Right lung (tissue), 5 donors: Measurements from ENCODE around the gene AP1B1. TPM values are rescaled to one million over a fixed set of nuclear protein-coding genes. Genes with fewer than 3 reads are reported as not detected.
A peak's percentile ranks its signal among the peaks of the same experiment; 100 is the strongest.
"Not testable (repeated sequence)": the region's sequence is repeated elsewhere in the genome, so short reads cannot be mapped to it uniquely, and the experiment has no call there.

Source experiments
- DNase-seq, 2 donors: peaks; one replicate each; pipeline ENCODE4 v3.0.0-alpha.2; 2013
- polyA plus RNA-seq, 5 donors: library from polyadenylated mRNA; unstranded; fragments of 120-200 nt; gene quantifications; one replicate each; pipeline versions ENCODE4 v1.2.1 to v1.2.3, GENCODE V29; 2013; ENCODE audit warnings: inconsistent platforms in 1 of 5, low replicate concordance in 1 of 5; ENCODE audit not compliant: insufficient read length in 5 of 5, insufficient read depth in 1 of 5

The AP1B1 gene
- polyA plus RNA-seq, 5 donors = 27.6 to 39.1 (median 33.7) TPM

DNA sequence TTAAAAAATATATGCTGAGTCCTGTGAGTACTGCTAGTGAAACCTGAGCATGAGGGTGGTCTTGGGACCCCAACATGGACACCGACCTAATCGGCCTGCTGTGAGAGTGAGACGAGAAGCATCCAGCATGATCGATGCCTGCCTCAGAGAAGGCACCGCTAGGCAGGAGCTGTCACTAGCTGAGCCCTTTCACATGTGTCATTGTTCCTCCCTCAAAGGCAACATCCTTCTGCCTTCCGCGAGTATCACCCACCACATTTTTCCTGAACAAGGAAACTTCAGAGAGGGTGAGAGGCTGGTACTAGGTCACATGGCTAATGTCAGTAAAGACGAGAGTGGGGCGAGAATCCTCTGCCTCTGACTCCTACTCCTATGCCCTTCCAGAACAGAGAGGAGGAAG is 35.6 kb downstream of the AP1B1 start:
- DNase-seq = no peak

DNA sequence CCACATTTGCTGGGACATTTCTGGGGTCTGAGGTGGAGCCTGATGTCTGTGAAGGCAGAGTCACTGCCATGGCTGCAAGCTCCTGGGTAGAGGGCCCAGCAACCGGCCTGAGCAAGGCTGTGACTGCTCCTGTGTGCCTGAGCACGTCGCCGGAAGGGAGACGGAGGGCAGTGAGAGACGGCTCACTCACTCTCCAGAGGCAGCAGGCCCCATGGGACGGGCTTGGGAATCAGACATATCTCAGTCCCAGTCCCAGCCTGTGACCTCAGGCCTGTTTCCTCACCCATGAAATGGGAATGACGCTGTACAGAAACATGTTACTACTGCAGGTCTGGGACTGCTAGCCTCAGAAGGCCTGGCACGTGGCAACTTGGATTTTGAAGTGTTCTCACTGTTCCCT is 36.5 kb downstream of the AP1B1 start:
- DNase-seq = no peak

DNA sequence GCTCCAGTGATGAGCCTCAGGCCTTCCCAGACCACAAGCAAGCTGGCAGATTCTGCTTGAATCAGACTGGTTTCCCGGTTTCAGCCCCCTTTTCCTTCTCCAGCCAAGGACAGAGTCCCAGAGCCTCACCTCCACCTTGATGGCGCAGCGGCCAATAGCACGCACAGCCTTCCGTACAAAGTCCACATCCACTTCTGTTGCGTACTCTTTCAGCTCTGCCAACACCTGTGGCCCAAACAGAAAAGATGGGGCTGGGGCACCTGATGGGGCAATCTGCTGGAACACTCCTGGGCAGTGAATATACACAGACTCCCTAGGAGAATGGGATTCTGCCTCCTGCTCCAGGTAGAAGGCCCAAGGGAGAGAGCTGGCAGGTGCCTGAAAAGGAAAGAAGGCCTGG is 37.3 kb downstream of the AP1B1 start:
- DNase-seq = no peak

DNA sequence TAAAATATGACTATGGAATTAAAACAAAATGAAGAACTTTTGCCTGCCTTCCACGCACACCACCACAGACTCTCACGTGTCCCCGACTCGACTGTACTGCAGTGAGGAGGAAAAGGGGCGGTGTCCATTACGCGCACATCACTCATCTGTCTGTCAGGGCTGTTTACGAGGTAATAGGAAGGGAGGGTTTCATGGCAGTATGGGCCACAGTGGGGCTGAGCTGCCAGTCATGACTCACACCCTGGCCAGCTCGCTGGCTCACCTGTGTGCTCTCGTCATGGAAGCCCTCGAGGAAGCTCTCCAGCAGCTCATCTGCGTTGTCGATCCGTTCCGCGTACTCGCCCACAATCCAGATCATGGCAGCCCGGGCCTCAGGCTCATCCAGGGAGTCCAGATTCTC is 39.4 kb downstream of the AP1B1 start:
- DNase-seq = no peak

DNA sequence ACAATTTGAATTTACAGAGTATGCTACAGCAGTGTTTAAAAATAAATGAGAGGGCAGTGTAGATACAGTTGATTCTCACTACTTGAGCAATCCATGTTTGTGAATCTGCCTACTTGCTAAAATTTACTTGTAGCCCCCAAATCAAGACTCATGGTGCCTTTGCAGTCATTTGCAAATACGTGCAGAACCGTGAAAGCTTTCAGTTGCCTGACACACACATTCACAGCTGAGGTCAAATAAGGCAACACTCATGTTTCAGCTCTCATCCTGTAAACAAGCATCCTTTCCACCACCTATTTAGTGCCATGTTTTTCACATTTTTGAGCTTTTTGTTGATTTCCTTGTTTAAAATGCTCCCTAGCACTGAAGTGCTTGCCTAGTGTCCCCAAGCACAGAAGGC is 40.3 kb downstream of the AP1B1 start:
- no peak for DNase-seq

DNA sequence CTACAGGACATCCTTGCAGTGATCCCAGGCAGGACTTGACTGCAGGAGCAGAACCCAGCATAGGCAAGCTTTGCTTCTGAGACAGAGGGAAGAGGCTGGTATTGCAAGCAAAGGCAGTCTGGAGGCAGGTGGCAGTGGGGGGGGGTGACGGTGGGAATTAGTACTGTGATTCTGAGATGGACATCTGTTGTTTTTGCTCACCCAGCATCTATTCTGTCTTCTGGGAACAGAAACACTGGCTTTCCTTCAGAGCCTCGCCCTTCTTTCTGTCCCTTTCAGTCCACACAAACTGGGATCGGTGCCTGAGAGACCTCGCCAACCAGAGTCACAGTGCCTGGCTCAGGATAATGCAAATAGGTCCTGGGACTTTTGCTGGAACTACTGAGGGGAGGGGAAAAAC is 41.7 kb downstream of the AP1B1 start:
- DNase-seq = no peak

DNA sequence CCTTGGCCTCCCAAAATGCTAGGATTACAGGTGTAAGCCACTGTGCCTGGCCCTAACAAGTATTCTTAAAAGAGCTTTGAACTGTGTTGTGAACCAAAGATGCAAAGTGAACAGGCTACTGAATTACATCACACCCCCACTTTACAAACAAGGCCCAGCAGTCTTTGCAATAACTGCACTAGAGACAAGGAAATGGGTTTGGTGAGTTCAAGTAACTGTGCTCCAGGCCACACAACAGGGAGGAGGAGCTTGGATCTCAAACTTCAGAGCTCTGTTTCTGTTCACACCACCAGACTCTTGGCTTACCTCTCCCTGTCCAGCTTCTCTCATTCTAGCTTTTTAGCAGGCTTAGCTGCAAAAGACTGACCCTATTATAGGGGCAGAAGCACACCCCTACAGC is 42.4 kb downstream of the AP1B1 start:
- no peak for DNase-seq

DNA sequence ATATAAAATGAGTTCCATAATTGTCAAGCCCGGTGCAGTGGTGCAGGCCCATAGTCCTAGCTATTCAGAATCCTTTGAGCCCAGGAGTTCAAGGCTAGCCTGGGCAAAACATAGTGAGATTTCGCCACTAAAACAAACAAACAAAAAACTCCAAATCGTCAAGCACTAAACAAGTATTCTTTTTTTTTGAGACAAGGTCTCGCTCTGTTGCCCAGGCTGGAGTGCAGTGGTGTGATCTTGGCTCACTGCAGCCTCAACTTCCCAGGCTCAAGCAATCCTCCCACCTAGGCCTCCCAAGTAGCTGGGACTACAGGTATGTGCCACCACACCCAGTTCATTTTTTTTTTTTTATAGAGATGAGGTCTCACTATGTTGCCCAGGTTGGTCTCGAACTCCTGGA is 43.5 kb downstream of the AP1B1 start:
- DNase-seq = not testable (repeated sequence)

DNA sequence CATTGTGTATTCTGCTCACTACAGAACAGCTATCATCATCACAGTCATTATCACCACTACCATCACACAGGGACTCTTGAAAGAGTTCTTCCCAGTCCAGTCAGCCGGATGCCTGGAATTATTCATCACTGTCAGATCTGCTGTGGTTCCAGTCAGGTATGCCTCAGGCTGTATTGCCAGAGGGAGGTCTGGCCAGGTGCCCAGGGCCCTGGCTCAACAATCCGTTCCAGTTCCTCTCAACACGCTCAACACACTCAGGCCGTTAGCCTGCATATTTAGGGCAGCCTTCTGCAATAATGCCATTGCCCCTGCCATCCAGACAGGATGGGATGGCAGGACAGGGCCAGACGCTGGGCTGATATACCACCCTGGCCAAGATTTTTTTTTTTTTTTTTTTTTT is 44.2 kb downstream of the AP1B1 start:
- DNase-seq = peak; percentile 42 to 47

DNA sequence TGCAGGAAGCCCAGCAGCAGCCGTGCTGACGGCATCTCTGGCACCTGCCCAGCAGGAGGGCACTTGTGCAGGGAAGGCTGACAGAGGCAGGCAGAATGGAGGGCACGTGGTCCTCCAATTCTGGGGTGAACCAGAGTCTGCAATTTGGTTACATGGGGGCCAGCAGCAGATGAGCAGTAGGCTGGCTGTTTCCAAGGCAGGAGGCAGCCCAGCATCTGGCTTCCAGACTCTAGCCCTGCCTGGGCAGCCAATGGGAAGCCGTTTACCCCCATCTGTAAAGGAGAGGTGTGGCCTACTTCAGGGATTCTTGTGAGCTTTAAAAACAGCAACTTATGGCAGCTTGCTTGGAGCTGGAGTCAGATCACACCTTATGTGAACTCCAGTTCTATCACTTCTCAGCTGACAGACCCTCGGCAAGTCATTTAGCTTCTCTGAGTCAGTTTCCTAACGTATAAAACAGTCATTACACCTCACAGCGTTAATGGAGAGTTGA is 45.0 kb downstream of the AP1B1 start:
- DNase-seq = peak; percentile 32 to 46

DNA sequence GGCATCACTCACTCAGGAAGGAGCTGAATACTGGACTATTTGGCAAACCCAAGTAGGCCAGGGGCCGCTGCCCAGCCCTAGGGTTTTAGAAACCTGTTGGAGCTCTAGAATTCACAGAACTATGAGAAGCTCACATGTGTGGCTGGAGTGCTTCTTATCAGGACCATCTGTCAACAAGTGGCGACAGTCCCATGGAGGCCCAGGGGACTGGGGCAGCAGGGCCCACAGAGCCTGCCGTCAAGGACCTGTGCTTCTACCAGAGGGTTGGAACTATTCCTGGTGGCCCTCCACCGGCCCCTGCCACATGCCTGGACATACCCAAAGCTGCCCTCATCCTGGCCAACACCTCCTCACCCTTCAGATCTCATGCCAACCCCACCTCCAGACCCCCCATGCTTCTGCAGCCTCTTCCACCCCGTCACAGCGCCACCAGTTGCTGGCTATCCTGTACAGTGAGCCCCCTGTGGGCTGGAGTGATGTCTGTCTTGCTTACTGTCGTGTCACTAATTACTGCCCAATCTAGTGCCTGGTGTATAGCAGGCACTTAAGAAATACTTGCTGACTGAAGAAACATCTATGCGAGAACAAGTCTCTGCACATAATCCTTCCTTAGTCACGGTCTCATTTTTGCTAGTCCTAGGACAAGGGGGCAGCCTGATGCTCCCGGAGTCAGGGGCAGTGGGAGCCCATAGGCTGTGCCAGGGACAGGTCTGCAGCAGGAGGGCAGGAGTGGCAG is 45.6 kb downstream of the AP1B1 start:
- DNase-seq = peak in 1 of 2 donors; percentile 15

DNA sequence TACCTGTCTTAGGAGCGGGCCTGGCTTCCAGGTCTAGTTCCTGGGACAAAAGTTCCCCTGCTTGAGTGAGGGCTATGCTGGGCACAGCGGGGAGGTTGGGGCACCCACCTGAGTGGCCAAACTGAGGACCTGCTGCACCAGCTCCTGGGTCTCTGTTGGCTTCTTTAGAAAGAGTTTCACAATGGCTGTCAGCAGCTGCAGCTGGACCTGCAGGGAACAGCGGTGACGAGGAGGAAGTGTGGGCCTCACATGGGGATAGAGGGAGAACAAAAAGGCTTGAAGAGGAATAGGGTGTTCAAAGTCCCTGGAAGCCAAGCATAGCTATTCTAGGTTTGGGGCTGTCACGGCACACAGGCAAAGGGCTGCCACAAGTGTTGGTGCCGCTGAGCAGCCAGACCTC is 46.2 kb downstream of the AP1B1 start:
- DNase-seq = no peak

DNA sequence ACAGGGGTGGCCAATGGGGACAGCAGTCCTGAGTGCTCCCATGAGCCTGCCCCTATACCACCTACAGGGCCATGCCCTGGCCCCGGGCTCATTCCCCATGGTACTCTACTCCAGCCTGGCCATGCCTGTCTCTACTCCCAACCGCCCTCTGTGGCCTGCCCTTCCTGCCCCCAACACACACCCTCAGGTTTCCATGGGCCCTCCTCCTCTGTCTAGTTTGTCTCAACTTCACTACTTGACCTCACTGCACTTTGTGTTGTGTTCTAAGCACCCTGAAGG is 46.6 kb downstream of the AP1B1 start:
- DNase-seq = no peak

DNA sequence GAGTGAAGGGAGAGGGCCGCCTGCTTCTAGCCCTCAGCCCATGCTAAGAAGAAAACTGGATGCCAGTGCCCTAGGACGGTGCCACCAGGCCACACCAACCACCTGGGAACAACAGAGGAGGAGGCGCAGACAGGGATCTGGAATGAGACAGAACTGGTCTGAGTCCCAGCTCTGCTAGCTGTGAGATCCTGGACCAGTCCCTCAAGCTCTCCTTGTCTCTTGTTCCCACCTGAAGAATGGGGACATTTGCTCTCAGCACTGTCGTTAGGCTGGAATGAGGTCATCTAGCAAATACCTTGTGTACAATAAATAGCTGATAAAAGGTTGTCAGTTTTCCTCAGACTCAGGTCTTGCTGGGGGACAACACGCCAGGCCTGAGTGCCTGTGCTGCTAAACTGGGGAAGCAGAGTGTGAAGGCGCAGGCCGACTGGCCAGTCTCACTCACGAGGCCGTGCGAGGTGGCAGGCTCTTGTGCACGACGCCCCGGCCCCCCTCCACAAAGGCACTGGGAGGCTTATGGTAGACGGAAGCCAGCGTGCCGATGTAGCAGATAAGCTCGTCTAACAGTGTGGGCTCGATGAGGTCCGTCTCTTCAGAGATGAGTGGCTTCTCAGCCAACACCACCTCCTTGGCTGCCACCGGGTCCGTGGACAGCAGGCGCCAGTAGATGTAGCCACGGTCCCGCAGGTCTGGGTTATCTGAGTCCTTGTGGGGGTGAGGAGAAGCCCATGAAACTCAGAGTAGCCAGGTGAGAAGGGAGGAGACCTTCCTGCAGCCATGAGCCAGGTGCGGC is 47.1 kb downstream of the AP1B1 start:
- DNase-seq = no peak

DNA sequence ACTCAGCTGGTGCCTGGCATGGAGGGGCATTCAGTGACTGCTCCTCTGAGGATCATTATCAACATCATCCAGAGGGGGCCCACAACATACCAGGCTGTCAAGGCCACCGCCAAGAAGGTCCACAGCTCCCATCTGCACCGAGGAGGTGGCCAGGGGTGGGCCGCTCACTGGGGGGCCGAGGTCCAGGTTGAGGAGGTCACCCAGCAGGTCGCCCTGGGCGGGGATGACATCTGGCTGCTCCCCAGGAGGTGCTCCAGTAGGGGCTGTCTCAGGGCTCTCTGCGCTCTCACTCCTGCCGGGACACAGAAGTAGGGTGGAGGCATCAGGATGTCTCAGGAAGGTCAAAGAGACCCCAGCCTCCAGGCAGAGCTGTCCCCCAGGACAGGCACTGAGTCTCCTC is 47.8 kb downstream of the AP1B1 start:
- DNase-seq = no peak

DNA sequence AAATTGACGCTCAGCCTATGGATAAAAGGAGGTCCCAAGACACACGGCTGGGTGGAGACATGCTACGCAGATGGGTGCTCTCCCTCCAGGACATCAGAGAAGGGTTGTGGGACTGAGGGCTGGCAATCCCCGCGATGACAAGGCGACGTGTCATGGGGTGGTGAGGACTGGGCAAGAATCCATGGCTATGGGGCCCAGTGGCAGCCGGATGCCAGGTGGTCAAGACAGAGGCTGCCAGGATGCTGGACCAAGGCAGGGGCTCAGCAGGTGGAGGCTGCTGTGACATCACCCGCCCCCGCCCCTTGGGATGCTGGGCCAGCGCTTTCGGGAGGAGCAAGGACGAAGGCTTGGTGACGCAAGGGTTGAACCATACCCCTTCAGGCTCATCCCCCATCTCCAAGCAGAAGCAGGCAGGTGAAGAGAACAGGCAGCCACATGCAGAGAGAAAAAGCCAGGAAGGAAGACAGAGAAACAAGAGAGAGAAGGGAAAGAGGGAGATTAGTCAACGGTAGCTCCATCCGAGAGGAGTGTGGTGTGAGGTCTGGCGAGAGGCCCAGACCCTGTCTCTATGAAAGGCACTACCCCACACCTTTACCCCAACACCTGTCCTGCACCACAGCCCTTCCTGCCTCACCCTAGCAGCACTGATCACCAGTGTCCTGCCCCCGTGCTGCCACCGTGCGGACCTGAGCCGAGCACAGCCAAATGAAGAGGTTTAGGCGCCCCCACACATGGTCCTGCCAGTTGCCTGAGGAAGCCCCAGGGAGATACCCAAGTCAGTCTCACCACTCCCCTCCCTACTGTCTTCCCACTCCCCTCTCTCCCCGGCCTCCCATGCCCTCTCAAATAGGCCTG is 48.8 kb downstream of the AP1B1 start:
- DNase-seq = no peak

DNA sequence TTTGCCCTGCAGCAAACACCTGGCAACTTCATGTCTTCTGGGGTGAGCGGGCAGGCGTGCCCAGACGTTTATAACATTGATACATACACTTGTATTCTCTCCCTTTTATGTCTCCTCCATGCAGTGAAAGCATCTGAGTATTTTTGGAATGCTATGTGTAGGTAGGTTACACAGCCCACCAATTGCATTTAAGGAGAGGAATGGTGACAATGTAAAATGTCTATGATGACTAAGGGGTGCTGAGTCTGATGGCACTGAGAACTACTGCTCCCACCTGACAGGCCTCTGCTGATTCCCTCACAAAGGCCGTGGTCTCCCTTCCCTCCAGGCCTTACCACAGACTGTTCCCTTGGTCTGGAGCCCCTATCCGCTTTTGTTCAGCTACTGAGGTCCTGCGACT is 50.0 kb downstream of the AP1B1 start:
- DNase-seq = no peak

DNA sequence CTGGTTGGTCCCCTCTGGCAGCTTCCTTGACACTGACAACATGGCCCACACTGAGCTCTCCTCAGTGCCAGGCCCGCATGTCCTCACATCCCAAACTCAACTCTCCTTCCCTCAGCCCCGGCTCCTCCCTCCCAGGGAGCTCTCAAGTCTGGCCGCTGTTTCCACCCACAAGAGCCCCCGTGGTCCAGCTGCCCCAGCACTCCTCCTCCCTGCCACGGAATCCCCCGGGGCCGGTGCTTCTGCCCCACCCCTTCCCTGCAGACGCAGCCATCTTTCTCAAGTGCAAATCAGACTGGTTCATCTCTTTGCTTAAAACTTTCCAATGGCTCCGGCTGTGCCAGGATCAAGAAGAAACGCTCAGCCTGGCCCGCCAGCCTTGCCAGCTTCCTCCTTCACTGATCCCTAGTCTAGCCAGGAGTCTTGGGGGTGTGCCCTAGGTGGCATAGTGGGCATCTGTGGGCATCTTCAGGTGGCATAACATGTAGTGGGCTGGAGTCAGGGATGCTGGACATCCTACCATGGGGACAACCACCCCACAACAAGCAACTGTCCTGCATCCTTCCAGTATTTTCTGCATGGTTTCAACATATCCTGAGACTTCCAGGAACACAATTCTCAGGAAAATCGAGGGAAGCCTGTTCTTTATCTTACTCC is 50.6 kb downstream of the AP1B1 start:
- no peak for DNase-seq

DNA sequence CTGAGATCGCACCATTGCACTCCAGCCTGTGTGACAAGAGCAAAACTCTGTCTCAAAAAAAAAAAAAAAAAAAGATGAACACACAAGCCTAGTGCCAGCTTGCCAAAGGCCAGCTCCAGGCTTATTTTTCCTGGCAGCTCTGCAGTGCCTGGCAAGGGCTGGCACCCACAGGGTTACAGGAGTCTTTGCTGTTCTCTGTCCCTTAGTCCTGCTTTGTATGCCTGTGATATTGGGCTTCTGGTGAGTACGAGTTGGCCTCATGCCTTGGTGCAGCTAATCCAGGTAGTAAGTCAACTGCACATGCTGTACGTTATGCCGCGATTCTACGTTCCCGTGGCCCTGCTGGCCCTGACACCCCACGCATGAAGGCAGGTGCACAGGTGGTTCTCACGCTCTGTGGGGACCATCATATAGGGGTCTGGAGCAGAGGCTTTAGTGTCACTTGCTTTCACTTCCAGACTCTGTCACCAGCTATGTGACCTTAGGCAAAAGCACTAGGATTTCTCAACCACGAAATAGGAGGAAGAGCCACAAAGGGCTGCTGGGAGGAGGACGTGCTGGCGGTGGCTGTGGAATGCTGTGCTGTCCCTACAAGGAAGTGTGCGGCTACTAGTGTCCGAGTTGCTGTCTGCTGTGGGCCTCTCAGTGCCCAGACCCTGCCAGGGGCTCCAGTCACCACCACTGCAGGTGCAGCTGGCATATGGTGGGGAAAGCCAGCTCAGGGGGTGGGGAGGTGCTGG is 51.4 kb downstream of the AP1B1 start:
- DNase-seq = no peak

DNA sequence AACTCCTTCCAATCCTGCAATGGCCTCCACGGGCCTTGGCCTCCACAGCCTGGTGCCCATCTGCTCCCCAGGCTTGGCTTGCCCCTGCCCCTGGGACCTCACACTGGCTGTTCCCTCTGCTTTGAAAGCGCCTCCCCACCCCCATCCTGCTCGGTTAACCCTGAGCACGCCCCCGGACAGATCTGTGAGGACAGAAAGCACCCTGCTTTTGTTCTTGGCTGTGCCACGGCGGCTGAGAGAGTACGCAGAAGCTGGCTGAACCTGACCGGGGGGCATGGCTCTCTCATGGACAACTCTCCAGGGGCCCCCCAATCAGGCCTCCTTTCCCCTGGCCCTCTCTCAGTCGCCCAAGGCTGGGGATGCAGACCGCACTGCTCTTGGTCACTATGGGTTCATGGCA is 52.7 kb downstream of the AP1B1 start:
- no peak for DNase-seq

DNA sequence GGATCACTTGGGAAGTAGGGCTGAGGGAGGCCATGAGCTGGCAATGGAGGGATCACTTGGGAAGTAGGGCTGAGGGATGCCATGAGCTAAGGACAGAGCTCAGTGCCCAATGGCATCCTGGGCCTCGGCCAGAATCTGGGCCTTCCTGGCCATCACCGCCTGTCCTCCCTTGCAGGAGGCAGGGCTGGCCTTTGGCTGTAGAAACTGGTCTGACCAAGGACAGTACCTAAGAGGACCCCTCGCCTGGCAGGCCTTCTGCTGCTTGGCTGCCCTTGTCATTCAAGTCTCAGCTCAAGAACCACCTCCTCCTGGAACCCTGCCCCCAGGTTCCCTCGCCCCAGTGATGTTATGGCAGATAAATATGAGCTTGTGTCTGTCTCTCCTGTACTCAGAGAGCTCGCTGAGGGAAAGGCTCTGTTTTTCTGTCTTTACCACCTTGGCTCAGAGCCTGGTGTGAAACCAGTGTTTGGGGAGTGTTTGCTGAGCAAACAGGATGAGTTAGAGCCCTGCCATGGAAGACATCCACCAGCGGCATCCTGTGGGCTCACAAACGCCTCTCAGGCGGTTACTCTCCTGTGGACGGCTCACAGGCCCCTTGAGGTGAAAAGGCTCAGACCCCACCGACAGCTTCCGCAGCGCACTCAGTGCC is 53.5 kb downstream of the AP1B1 start:
- DNase-seq = no peak
